ENCODE results near the gene TTK.

- TF ChIP-seq CTCF (IDR thresholded peaks at IDR 0.05) (no peak), POLR2A (IDR thresholded peaks at IDR 0.05) (no peak)
These were observed 5.1 kb downstream of the TTK start for GRCh38 chr6:80009531-80009930.
